ENCODE data around the gene ALDH8A1.

DNA sequence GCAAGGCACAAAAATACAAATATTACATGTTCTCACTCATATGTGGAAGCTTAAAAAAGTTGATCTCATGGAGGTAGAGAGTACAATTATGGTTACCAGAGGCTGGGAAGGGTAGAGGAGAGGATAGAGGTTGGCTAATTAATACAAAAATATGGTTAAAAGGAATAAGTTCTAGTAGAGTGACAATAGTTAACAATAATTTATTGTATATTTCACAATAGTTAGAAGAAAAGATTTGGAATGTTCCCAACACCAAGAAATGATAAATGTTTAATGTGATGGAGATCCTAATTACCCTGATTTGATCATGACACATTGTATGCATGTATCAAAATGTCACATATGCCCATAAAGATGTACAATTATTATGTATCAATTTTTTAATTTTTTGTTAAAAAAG lies 1.8 kb downstream of the ALDH8A1 start:
- TF ChIP-seq, protein P1, sequence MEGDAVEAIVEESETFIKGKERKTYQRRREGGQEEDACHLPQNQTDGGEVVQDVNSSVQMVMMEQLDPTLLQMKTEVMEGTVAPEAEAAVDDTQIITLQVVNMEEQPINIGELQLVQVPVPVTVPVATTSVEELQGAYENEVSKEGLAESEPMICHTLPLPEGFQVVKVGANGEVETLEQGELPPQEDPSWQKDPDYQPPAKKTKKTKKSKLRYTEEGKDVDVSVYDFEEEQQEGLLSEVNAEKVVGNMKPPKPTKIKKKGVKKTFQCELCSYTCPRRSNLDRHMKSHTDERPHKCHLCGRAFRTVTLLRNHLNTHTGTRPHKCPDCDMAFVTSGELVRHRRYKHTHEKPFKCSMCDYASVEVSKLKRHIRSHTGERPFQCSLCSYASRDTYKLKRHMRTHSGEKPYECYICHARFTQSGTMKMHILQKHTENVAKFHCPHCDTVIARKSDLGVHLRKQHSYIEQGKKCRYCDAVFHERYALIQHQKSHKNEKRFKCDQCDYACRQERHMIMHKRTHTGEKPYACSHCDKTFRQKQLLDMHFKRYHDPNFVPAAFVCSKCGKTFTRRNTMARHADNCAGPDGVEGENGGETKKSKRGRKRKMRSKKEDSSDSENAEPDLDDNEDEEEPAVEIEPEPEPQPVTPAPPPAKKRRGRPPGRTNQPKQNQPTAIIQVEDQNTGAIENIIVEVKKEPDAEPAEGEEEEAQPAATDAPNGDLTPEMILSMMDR (conservative IDR thresholded peaks at IDR 0.05; ENCODE audit: low read length), result no peak
- TF ChIP-seq EZH2phosphoT487 (IDR thresholded peaks at IDR 0.05; ENCODE audit: borderline replicate concordance, low read depth, low read length), result no peak

Data from OCI-LY7 (cell line).